ENCODE data around the gene OTX1.

GRCh38 chr2:63058144-63058920 is 7.7 kb downstream of the OTX1 start:
- TF ChIP-seq POLR2A (IDR thresholded peaks at IDR 0.05; ENCODE audit: control extremely low read depth in 1 of 2, low read depth in 2 of 2, low read length in 2 of 2) (no peak), NRF1 (IDR thresholded peaks at IDR 0.05; ENCODE audit: low read depth, low read length) (no peak), JUND (IDR thresholded peaks at IDR 0.05; ENCODE audit: low read length) (no peak), KDM5A (IDR thresholded peaks at IDR 0.05; ENCODE audit: low read length) (no peak), POLR2AphosphoS5 (IDR thresholded peaks at IDR 0.05; ENCODE audit: low read depth, low read length) (no peak), EZH2 (IDR thresholded peaks at IDR 0.05; ENCODE audit: low read depth, low read length, severe bottlenecking) (no peak)
- TF ChIP-seq, protein P1, sequence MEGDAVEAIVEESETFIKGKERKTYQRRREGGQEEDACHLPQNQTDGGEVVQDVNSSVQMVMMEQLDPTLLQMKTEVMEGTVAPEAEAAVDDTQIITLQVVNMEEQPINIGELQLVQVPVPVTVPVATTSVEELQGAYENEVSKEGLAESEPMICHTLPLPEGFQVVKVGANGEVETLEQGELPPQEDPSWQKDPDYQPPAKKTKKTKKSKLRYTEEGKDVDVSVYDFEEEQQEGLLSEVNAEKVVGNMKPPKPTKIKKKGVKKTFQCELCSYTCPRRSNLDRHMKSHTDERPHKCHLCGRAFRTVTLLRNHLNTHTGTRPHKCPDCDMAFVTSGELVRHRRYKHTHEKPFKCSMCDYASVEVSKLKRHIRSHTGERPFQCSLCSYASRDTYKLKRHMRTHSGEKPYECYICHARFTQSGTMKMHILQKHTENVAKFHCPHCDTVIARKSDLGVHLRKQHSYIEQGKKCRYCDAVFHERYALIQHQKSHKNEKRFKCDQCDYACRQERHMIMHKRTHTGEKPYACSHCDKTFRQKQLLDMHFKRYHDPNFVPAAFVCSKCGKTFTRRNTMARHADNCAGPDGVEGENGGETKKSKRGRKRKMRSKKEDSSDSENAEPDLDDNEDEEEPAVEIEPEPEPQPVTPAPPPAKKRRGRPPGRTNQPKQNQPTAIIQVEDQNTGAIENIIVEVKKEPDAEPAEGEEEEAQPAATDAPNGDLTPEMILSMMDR (IDR thresholded peaks at IDR 0.05; ENCODE audit: control extremely low read depth in 1 of 3, insufficient read depth in 1 of 3, low read depth in 1 of 3, low read length in 3 of 3): no peak

All from H1 (cell line).